Colonic mucosa (tissue), 4 donors: Measurements from ENCODE around the gene ZNF616. TPM values are rescaled to one million over a fixed set of nuclear protein-coding genes. Genes with fewer than 3 reads are reported as not detected.

Experiments
- DNase-seq: peaks from one replicate; pipeline ENCODE4 v3.0.0-alpha.2; 2020
- H3K27ac ChIP-seq: fragments of 200-600 bp; one replicate; pipeline ENCODE4 v1.8.0; 2021
- H3K27me3 ChIP-seq: fragments of 200-600 bp; one replicate; pipeline ENCODE4 v1.8.0; 2021
- H3K36me3 ChIP-seq: fragments of 200-600 bp; one replicate; pipeline ENCODE4 v1.8.0; 2021
- H3K4me1 ChIP-seq: fragments of 200-600 bp; one replicate; pipeline ENCODE4 v1.8.0; 2021; ENCODE audit warnings: mild to moderate bottlenecking
- H3K4me3 ChIP-seq: fragments of 200-600 bp; one replicate; pipeline ENCODE4 v1.8.0; 2021
- H3K9ac ChIP-seq, 2 donors: one replicate each; pipeline ENCODE4 v1.7.0; 2013; ENCODE audit warnings: control low read depth in 2 of 2, low read depth in 2 of 2, low read length in 2 of 2
- H3K9me3 ChIP-seq: fragments of 200-600 bp; one replicate; pipeline ENCODE4 v1.8.0; 2021
- intact Hi-C: fragments of 100-400 bp; cut with DNase I; formaldehyde crosslinking; loops from one replicate; pipeline ENCODE4 v1.14.1; 2022
- total RNA-seq, 2 donors: library from RNA; stranded (reverse); fragmentation: NEBNext Ultra II Directional in 1 of 2; extraction: Animal tissue kit (Norgen Biotek cat#: 25700) in 1 of 2; gene quantifications; one replicate each; pipeline ENCODE4 v1.2.1, GENCODE V29; 2021
- TF ChIP-seq, protein P1 (sequence below): fragments of 200-600 bp; IDR thresholded peaks from one replicate; pipeline ENCODE4 v1.8.0; 2022; ENCODE audit warnings: antibody characterized with exemption, mild to moderate bottlenecking
- donor health status: healthy.
- donor health status: DM: no; HTN: no; CAD: no.
- donor health status: DM: no; HTN: no; CAD: no.

Gene ZNF616
- total RNA-seq, 2 donors from 2014 or later = 6.8 to 8.5 TPM

- TF ChIP-seq, protein P1, sequence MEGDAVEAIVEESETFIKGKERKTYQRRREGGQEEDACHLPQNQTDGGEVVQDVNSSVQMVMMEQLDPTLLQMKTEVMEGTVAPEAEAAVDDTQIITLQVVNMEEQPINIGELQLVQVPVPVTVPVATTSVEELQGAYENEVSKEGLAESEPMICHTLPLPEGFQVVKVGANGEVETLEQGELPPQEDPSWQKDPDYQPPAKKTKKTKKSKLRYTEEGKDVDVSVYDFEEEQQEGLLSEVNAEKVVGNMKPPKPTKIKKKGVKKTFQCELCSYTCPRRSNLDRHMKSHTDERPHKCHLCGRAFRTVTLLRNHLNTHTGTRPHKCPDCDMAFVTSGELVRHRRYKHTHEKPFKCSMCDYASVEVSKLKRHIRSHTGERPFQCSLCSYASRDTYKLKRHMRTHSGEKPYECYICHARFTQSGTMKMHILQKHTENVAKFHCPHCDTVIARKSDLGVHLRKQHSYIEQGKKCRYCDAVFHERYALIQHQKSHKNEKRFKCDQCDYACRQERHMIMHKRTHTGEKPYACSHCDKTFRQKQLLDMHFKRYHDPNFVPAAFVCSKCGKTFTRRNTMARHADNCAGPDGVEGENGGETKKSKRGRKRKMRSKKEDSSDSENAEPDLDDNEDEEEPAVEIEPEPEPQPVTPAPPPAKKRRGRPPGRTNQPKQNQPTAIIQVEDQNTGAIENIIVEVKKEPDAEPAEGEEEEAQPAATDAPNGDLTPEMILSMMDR = no peak
- no peak overlapping the region for H3K27ac ChIP-seq
- H3K4me1 ChIP-seq = no peaks in the 10 kb centered on the region
- H3K27me3 ChIP-seq = no peaks in the 10 kb centered on the region
- peak overlapping the region; percentile 83 to 90 for H3K9ac ChIP-seq
- intact Hi-C loops = no loop called here
- DNase-seq = no peak
- no peaks in the 10 kb centered on the region for H3K9me3 ChIP-seq
- H3K4me3 ChIP-seq = peak overlapping the region; percentile 92
- no peaks in the 10 kb centered on the region for H3K36me3 ChIP-seq
Observed at GRCh38 chr19:52094526-52095130, 45.1 kb downstream of the ZNF616 start.

GRCh38 chr19:52086481-52086880, 53.3 kb downstream of the ZNF616 start:
- no peak overlapping the region for H3K4me3 ChIP-seq
- H3K27me3 ChIP-seq = no peaks in the 10 kb centered on the region
- H3K27ac ChIP-seq = no peak overlapping the region
- no peaks in the 10 kb centered on the region for H3K36me3 ChIP-seq
- H3K9ac ChIP-seq = no peak overlapping the region
- DNase-seq = no peak
- H3K4me1 ChIP-seq = no peaks in the 10 kb centered on the region
- intact Hi-C loops = no loop called here
- no peaks in the 10 kb centered on the region for H3K9me3 ChIP-seq
- TF ChIP-seq, protein P1 = no peak

GRCh38 chr19:52070496-52070895, 69.2 kb downstream of the ZNF616 start:
- no peaks in the 10 kb centered on the region for H3K4me1 ChIP-seq
- TF ChIP-seq, protein P1 = no peak
- no peak overlapping the region for H3K9ac ChIP-seq
- H3K27ac ChIP-seq = no peak overlapping the region
- H3K4me3 ChIP-seq = no peak overlapping the region
- DNase-seq = no peak
- peaks cover 8% of the 10 kb centered on the region for H3K9me3 ChIP-seq
- intact Hi-C loops = no loop called here
- H3K36me3 ChIP-seq = peaks cover 33% of the 10 kb centered on the region
- H3K27me3 ChIP-seq = no peaks in the 10 kb centered on the region

GRCh38 chr19:52069653-52070052, 70.1 kb downstream of the ZNF616 start:
- no peak for DNase-seq
- Histone ChIP-seq H3K9me3 (peaks cover 8% of the 10 kb centered on the region), H3K27ac (no peak overlapping the region), H3K4me3 (no peak overlapping the region), H3K9ac (no peak overlapping the region), H3K27me3 (no peaks in the 10 kb centered on the region), H3K4me1 (no peaks in the 10 kb centered on the region), H3K36me3 (peaks cover 26% of the 10 kb centered on the region)
- TF ChIP-seq, protein P1 = no peak
- intact Hi-C loops = no loop called here

GRCh38 chr19:52066258-52066863, 73.4 kb downstream of the ZNF616 start:
- peaks cover 26% of the 10 kb centered on the region for H3K36me3 ChIP-seq
- no peak for DNase-seq
- no peaks in the 10 kb centered on the region for H3K4me1 ChIP-seq
- no peaks in the 10 kb centered on the region for H3K27me3 ChIP-seq
- no peak overlapping the region for H3K27ac ChIP-seq
- no peak overlapping the region for H3K4me3 ChIP-seq
- TF ChIP-seq, protein P1 = no peak
- intact Hi-C loops = no loop called here
- no peak overlapping the region for H3K9ac ChIP-seq
- H3K9me3 ChIP-seq = peaks cover 14% of the 10 kb centered on the region
